ENCODE measurements around the gene TMEM9. TPM values are rescaled to one million over a fixed set of nuclear protein-coding genes. Genes with fewer than 3 reads are reported as not detected.

Gene TMEM9
- total RNA-seq, 1 experiment from 2014 or later: 50.2 TPM

DNA sequence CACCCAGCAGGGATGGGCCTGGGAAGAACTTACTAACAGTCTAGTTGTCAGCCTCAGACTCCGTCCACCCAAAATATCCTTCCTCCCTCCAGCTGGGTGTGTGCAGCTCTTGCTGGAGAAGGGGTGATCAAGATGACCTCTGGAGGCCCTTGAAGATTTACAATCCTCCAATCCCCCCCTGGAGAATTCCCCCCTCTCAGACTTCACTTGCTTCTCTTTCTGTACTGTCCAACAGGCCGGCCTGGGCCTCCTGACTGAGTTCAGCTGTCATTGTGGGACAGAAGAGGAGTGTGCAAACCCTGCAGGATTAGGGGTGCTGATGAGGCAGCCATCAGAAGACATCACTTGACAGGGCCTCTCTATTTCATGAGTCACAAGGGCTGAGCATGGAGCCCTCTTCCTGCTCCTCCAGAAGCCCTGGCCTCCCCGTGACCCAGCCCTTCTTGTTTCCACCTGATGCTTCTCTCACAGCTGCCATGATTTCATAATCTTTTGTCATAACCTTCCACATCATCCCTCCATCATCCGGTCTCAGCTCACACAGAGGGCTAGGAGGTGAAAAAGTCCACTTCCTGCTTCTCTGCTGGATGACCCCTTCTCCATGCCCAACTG, 18.8 kb upstream of the TMEM9 start:
- ChIA-PET CTCF (no interaction called here), POLR2A (no interaction called here)
- Histone ChIP-seq H3K9me3 (ENCODE audit: control insufficient read depth, insufficient read depth, low read depth, low read length) (no peaks in the 10 kb centered on the region), H3K4me1 (ENCODE audit: control insufficient read depth, insufficient read depth, low read length) (peaks cover 6% of the 10 kb centered on the region), H3K36me3 (ENCODE audit: control insufficient read depth, insufficient read depth, low read length) (no peaks in the 10 kb centered on the region), H3K4me3 (ENCODE audit: low read depth in 2 of 2, low read length in 2 of 2) (no peak overlapping the region), H3K27ac (ENCODE audit: low read length) (no peak overlapping the region), H3K27me3 (ENCODE audit: control insufficient read depth, insufficient read depth, low read length) (no peaks in the 10 kb centered on the region)
- TF ChIP-seq REST (IDR thresholded peaks at IDR 0.05; ENCODE audit: insufficient read depth in 1 of 2, low read depth in 2 of 2, low read length in 1 of 2): no peak
- no peak for TF ChIP-seq CTCF (IDR thresholded peaks at IDR 0.05)
- no peak for TF ChIP-seq TCF7L2 (IDR thresholded peaks at IDR 0.05; ENCODE audit: low read depth, low read length)
- TF ChIP-seq POLR2AphosphoS5 (IDR thresholded peaks at IDR 0.05; ENCODE audit: low read depth, low read length): no peak
- no peak for TF ChIP-seq SIN3A (IDR thresholded peaks at IDR 0.05; ENCODE audit: borderline replicate concordance, insufficient read depth, low read depth, low read length)
- intact Hi-C loops (cut with micrococcal nuclease; ENCODE audit: unreplicated experiment) (no loop called here), in situ Hi-C loops (cut with HindIII; ENCODE audit: low pct_unique_long_range_greater_than_20kb, low sequenced_read_pairs) (no loop called here)
- no TSS peak for BruUV-seq (replicated peaks)
- ATAC-seq: no peak
- DNase-seq (ENCODE audit: low read depth, low spot score): no peak

DNA sequence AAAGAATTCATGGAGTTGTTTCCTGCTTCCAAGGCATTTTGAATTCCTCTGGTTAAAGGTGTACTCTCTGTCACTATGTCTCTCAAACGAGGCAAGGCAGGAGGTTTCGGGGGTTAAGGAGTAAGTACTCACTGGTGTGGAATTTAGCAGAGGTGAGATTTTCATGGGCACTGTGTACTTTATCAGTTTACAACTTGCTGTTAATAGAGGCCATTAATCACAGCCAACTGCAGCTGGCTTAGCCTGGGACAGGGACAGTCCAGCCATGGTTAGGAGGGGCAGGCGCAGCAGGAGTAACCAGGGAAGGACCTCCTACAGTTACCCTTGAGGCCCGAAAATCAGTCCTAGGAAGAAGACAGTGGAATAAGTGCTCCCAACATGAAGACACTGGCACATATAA, 18.1 kb upstream of the TMEM9 start:
- intact Hi-C loops (cut with micrococcal nuclease; ENCODE audit: unreplicated experiment): no loop called here
- Histone ChIP-seq H3K4me3 (ENCODE audit: low read depth in 2 of 2, low read length in 2 of 2) (no peak overlapping the region), H3K9me3 (ENCODE audit: control insufficient read depth, insufficient read depth, low read depth, low read length) (no peaks in the 10 kb centered on the region), H3K27ac (ENCODE audit: low read length) (no peak overlapping the region), H3K27me3 (ENCODE audit: control insufficient read depth, insufficient read depth, low read length) (no peaks in the 10 kb centered on the region), H3K36me3 (ENCODE audit: control insufficient read depth, insufficient read depth, low read length) (no peaks in the 10 kb centered on the region), H3K4me1 (ENCODE audit: control insufficient read depth, insufficient read depth, low read length) (peaks cover 8% of the 10 kb centered on the region)
- CTCF ChIA-PET: interaction anchor here (0.7 kb wide), 1 partner anchor 24 kb away, joined by 6 read pairs; no protein-coding TSS in a partner anchor
- in situ Hi-C loops (cut with HindIII; ENCODE audit: low pct_unique_long_range_greater_than_20kb, low sequenced_read_pairs): no loop called here
- DNase-seq (ENCODE audit: low read depth, low spot score) (no peak), ATAC-seq (no peak)
- BruUV-seq (replicated peaks): no TSS peak
- TF ChIP-seq REST (IDR thresholded peaks at IDR 0.05; ENCODE audit: insufficient read depth in 1 of 2, low read depth in 2 of 2, low read length in 1 of 2) (no peak), TCF7L2 (IDR thresholded peaks at IDR 0.05; ENCODE audit: low read depth, low read length) (no peak), CTCF (IDR thresholded peaks at IDR 0.05) (no peak), POLR2AphosphoS5 (IDR thresholded peaks at IDR 0.05; ENCODE audit: low read depth, low read length) (no peak), SIN3A (IDR thresholded peaks at IDR 0.05; ENCODE audit: borderline replicate concordance, insufficient read depth, low read depth, low read length) (no peak)
- POLR2A ChIA-PET: no interaction called here
